Measurements from ENCODE around the gene ZFHX3.

DNA sequence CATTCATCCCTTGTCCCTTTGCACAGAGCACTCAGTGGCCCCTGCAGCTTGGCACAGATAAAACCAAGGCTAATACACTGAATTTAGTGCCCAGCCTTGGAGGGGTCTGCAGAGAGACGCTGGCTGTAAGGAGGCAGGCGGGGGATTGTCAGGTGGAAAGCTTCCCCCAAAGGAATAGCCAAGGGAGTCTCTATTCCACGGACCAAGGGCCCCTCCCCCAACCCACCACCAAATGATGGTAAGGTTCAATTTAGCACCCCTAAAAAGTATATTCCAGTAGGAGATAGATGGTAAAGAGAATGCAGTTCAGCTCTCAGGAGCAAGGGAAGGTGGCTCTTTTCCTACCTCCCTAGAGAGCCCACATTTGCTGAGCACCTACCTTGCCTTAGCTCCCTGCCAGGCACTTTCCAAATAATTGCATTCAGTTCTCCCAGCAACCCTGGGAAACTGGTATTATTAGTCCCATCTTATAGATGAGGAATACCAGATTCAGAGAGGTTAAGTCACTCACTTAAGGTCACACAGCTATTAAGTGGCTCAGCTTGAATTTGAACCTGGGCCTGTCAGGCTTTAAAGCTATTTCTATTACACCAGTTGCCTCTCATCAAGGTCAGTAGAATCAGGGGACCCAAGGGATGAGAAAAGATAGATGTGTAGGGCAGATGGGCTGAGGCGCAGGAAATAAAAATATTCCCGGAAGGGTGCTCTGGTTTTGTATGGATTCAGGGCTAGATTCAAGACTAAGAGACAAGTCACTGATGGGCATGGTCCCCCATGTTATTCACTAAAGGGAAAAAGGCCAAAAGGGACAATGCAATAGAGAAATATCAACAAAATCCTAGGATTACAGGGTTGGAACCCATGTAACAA is 20.0 kb upstream of the ZFHX3 start:
- TF ChIP-seq EZH2 (IDR thresholded peaks at IDR 0.05; ENCODE audit: insufficient read depth, poor library complexity, severe bottlenecking) (no peak), EZH2phosphoT487 (IDR thresholded peaks at IDR 0.05; ENCODE audit: insufficient read depth, low read depth) (no peak)

Data from GM23248 (cell line).